ENCODE measurements around the gene RAET1G. TPM values are rescaled to one million over a fixed set of nuclear protein-coding genes. Genes with fewer than 3 reads are reported as not detected.

The RAET1G gene
- total RNA-seq, 1 donor from 2014 or later, result 3.8 TPM

- H3K4me1 Mint-ChIP-seq (ENCODE audit: unreplicated experiment), result peaks cover 25% of the 10 kb centered on the region
- H3K27me3 Mint-ChIP-seq (ENCODE audit: unreplicated experiment), result peaks cover 10% of the 10 kb centered on the region
- no peak within 1 kb of the TSS for H3K27ac Mint-ChIP-seq (ENCODE audit: unreplicated experiment)
- no peaks in the 10 kb centered on the region for H3K9me3 Mint-ChIP-seq (ENCODE audit: unreplicated experiment)
- H3K36me3 Mint-ChIP-seq (ENCODE audit: low read depth, unreplicated experiment), result no peaks in the 10 kb centered on the region
- H3K4me3 Mint-ChIP-seq (ENCODE audit: unreplicated experiment), result no peak within 1 kb of the TSS
- DNase-seq (ENCODE audit: low spot score), result no peak
- TF ChIP-seq CTCF (IDR thresholded peaks at IDR 0.05; ENCODE audit: unreplicated experiment), result no peak
Measured at GRCh38 chr6:149897855-149898744, 24.8 kb downstream of the RAET1G start, which contains the start of gene RAET1E. Gene RAET1E, minus strand, starts transcription at chr6:149898113. Its CDS starts 7,212 bp downstream, at chr6:149890901.

GRCh38 chr6:149897015-149897697 is 25.8 kb downstream of the RAET1G start:
- DNase-seq (ENCODE audit: low spot score), result no peak
- no peak for TF ChIP-seq CTCF (IDR thresholded peaks at IDR 0.05; ENCODE audit: unreplicated experiment)
- Mint-ChIP-seq H3K27ac (ENCODE audit: unreplicated experiment) (no peak overlapping the region), H3K27me3 (ENCODE audit: unreplicated experiment) (peaks cover 10% of the 10 kb centered on the region), H3K4me3 (ENCODE audit: unreplicated experiment) (no peak overlapping the region), H3K36me3 (ENCODE audit: low read depth, unreplicated experiment) (no peaks in the 10 kb centered on the region), H3K9me3 (ENCODE audit: unreplicated experiment) (no peaks in the 10 kb centered on the region), H3K4me1 (ENCODE audit: unreplicated experiment) (peaks cover 26% of the 10 kb centered on the region)

- Mint-ChIP-seq H3K4me3 (ENCODE audit: unreplicated experiment) (no peak overlapping the region), H3K36me3 (ENCODE audit: low read depth, unreplicated experiment) (no peaks in the 10 kb centered on the region), H3K27me3 (ENCODE audit: unreplicated experiment) (peaks cover 10% of the 10 kb centered on the region), H3K27ac (ENCODE audit: unreplicated experiment) (no peak overlapping the region), H3K4me1 (ENCODE audit: unreplicated experiment) (peaks cover 26% of the 10 kb centered on the region), H3K9me3 (ENCODE audit: unreplicated experiment) (no peaks in the 10 kb centered on the region)
- TF ChIP-seq CTCF (IDR thresholded peaks at IDR 0.05; ENCODE audit: unreplicated experiment), result no peak
- no peak for DNase-seq (ENCODE audit: low spot score)
Measured at GRCh38 chr6:149896491-149896890, 26.4 kb downstream of the RAET1G start.

GRCh38 chr6:149895833-149896271 is 27.1 kb downstream of the RAET1G start:
- no peak overlapping the region for H3K4me3 Mint-ChIP-seq (ENCODE audit: unreplicated experiment)
- H3K27ac Mint-ChIP-seq (ENCODE audit: unreplicated experiment), result no peak overlapping the region
- H3K9me3 Mint-ChIP-seq (ENCODE audit: unreplicated experiment), result no peaks in the 10 kb centered on the region
- no peaks in the 10 kb centered on the region for H3K36me3 Mint-ChIP-seq (ENCODE audit: low read depth, unreplicated experiment)
- peaks cover 10% of the 10 kb centered on the region for H3K27me3 Mint-ChIP-seq (ENCODE audit: unreplicated experiment)
- peaks cover 30% of the 10 kb centered on the region for H3K4me1 Mint-ChIP-seq (ENCODE audit: unreplicated experiment)
- no peak for TF ChIP-seq CTCF (IDR thresholded peaks at IDR 0.05; ENCODE audit: unreplicated experiment)
- DNase-seq (ENCODE audit: low spot score), result no peak
